HL-60 (cell line): ENCODE results near the gene RGS6.

Experiments used
- GABPA ChIP-seq: IDR thresholded peaks from 2 replicates; pipeline ENCODE4 v1.6.1; 2012; ENCODE audit warnings: low read depth
- SPI1 ChIP-seq: IDR thresholded peaks from 2 replicates; pipeline ENCODE4 v1.6.1; 2012; ENCODE audit warnings: low read depth, mild to moderate bottlenecking, borderline replicate concordance
- TF ChIP-seq, protein P1 (sequence below): IDR thresholded peaks from 2 replicates; pipeline ENCODE4 v1.6.1; 2012; ENCODE audit warnings: low read depth; ENCODE audit not compliant: insufficient replicate concordance
- TF ChIP-seq, protein P2 (sequence below): IDR thresholded peaks from one replicate; pipeline ENCODE4 v1.5.1; 2011; ENCODE audit warnings: low read length, control low read depth, inconsistent platforms; ENCODE audit not compliant: insufficient read depth

DNA sequence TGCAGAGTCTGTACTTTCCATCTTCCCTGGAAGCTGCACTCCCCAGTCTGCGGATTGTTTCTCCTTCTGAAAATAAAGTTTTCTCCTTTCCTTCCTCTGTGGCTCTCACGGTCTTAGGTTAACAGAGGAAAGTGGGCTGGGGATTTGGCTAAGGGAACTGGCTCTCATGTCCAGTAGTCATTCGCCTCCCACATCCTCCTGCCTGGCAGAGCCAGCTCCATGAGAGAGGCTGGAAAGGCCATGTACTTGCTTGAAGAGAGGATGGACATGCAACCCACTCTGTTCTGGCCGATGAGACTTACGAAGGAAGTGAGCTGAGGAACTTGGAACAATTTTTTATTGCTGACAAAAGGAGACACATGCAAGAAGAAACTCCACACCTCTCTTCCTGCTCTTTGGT lies 18.9 kb upstream of the RGS6 start:
- TF ChIP-seq, protein P1, sequence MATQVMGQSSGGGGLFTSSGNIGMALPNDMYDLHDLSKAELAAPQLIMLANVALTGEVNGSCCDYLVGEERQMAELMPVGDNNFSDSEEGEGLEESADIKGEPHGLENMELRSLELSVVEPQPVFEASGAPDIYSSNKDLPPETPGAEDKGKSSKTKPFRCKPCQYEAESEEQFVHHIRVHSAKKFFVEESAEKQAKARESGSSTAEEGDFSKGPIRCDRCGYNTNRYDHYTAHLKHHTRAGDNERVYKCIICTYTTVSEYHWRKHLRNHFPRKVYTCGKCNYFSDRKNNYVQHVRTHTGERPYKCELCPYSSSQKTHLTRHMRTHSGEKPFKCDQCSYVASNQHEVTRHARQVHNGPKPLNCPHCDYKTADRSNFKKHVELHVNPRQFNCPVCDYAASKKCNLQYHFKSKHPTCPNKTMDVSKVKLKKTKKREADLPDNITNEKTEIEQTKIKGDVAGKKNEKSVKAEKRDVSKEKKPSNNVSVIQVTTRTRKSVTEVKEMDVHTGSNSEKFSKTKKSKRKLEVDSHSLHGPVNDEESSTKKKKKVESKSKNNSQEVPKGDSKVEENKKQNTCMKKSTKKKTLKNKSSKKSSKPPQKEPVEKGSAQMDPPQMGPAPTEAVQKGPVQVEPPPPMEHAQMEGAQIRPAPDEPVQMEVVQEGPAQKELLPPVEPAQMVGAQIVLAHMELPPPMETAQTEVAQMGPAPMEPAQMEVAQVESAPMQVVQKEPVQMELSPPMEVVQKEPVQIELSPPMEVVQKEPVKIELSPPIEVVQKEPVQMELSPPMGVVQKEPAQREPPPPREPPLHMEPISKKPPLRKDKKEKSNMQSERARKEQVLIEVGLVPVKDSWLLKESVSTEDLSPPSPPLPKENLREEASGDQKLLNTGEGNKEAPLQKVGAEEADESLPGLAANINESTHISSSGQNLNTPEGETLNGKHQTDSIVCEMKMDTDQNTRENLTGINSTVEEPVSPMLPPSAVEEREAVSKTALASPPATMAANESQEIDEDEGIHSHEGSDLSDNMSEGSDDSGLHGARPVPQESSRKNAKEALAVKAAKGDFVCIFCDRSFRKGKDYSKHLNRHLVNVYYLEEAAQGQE: no peak
- TF ChIP-seq, protein P2, sequence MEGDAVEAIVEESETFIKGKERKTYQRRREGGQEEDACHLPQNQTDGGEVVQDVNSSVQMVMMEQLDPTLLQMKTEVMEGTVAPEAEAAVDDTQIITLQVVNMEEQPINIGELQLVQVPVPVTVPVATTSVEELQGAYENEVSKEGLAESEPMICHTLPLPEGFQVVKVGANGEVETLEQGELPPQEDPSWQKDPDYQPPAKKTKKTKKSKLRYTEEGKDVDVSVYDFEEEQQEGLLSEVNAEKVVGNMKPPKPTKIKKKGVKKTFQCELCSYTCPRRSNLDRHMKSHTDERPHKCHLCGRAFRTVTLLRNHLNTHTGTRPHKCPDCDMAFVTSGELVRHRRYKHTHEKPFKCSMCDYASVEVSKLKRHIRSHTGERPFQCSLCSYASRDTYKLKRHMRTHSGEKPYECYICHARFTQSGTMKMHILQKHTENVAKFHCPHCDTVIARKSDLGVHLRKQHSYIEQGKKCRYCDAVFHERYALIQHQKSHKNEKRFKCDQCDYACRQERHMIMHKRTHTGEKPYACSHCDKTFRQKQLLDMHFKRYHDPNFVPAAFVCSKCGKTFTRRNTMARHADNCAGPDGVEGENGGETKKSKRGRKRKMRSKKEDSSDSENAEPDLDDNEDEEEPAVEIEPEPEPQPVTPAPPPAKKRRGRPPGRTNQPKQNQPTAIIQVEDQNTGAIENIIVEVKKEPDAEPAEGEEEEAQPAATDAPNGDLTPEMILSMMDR: no peak
- TF ChIP-seq GABPA (no peak), SPI1 (no peak)
